Islet precursor cell (in vitro differentiated cells): ENCODE data around the gene DAB1.
"Not testable (repeated sequence)": the region's sequence is repeated elsewhere in the genome, so short reads cannot be mapped to it uniquely, and the experiment has no call there.

Experiments
- DNase-seq: peaks from one replicate; pipeline ENCODE4 v3.0.0-alpha.2; 2018

Gene DAB1

GRCh38 chr1:57109247-57109646 lies 314.6 kb downstream of the DAB1 start:
- no peak for DNase-seq

GRCh38 chr1:57106296-57106695 lies 317.6 kb downstream of the DAB1 start:
- no peak for DNase-seq

DNA sequence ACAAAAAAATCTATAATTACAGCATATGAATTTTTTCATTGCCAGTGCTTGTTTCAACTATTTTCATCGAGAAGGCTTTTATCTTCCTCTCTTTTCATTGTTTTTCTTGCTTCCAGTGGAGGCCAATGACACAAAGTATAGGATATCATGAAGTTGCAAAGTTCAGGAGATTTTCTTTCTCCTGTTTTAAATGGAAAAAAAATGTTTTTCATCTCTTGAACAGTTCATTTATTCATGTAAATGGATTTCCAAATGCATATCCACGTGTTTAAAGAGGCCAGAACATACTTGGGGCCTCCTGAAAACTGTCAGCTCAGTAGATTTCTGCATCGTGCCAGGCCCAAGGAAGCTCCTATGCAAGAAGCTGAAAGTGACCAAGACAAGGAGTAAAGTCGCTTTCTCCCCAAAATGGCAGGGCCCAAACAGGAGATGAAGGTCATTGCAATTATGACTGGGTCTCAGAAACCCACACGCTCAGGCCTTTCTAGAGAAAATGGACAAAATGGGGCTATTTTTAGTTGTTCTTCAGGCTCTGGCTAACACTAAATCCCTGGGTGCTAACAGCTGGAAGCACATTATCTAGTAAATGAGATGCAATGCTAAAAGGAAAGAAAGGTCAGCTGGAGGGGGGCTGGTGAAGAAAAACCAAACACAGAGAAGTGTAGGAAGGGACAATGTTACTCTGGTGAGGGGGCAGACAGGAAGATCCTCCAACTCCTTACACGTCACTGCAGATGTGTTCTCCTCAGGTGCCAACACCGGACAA lies 321.1 kb downstream of the DAB1 start:
- DNase-seq: no peak

DNA sequence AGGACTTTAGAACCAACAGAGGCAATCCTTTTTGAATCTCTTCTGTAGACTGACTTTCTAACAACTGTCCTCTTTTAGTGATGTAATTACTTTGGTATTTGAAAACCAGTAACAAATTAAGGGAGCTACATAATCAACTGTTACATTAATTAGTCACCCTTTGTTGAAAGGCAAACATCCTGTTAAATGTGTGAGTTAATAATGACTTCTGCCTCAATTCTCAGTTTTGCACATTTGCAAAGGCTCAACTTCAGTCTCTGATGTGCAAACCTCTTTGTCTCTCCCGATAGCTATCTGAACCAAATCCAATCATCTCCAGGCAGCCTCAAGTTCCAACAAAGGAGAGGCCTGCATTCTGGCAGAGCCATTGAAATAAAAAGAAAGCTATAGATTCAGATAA lies 322.7 kb downstream of the DAB1 start:
- no peak for DNase-seq

- no peak for DNase-seq
Measured at GRCh38 chr1:57094749-57095148, 329.1 kb downstream of the DAB1 start.

- no peak for DNase-seq
Measured at GRCh38 chr1:57093122-57093521, 330.7 kb downstream of the DAB1 start.

DNA sequence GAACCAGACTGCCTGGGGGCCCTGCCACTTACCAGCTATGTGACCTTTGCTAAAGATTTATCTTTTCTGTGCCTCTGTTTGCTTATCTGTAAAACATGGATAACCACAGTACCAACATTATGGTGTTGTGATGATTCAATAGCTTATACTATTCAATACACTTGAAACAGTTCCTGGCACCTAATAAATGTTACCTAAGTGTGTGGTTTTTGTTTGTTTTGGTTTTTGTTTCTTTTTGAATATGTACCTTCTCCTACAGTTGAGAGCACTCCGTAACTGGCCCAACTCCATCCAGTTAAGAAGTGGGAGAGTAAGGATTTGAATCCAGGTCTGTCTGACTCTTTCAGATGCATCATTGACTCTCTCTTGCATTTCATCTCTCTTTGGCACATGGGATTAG lies 332.2 kb downstream of the DAB1 start:
- DNase-seq: no peak

DNA sequence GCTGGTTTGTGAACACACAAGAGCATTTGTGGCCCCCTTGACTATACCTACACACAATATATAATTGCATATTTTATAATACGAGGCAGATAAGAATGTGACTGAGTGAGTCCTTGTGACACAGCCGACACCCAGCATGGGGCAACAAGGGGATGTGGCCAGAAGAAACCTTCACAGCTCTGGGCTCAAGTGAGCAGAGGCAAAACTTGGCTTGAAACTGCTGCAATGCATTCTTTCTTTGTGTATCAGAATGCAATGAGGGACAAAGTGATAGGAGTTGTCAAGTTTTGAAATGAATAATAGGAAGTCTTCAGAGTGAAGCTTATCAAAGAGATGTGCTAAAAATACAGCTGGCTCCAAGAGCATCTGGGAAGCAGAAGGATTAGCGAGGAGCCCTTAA lies 334.0 kb downstream of the DAB1 start:
- DNase-seq: no peak

GRCh38 chr1:57089221-57089620 lies 334.6 kb downstream of the DAB1 start:
- no peak for DNase-seq

- peak; percentile 65 for DNase-seq
Measured at GRCh38 chr1:57088653-57089052, 335.2 kb downstream of the DAB1 start.

GRCh38 chr1:57087660-57088059 lies 336.2 kb downstream of the DAB1 start:
- DNase-seq: not testable (repeated sequence)

DNA sequence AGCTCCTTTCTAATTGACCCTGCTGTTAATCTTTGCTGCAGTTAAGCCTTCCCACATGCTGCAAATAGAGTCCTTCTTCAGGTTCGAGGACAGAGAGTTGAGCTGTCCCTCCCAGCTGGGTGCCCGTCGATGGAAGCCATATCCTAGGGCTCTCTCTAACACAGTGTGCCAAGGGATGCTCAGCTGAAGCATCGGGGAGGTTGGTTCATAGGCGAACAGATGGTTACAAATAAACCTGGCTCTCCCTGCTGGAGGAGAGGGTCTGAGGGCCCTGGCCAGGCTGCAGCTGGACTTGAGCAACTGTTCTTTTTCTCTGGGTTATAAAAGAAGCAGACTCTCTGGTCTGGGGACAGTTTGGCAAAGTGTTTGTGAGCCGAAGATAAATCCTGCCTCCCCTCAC lies 337.7 kb downstream of the DAB1 start:
- DNase-seq: no peak

DNA sequence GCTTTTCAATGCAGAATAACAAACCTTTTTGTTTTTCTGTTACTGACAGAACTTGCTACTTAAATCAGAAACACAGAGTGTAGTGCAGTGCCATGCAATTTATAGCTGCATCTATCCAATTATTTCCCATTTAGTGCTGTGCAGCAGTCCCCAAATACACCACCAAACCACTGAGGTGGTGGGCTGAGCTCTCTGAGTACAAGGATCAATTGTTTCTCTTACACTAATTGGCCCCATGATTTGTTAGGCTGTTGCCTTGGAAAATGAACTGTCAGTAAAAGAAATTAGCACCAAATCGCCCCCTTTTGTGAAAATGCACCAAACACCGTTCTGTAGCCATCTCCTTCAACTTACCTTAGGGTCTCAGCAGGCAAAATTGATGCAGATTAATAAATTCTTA lies 339.2 kb downstream of the DAB1 start:
- no peak for DNase-seq

DNA sequence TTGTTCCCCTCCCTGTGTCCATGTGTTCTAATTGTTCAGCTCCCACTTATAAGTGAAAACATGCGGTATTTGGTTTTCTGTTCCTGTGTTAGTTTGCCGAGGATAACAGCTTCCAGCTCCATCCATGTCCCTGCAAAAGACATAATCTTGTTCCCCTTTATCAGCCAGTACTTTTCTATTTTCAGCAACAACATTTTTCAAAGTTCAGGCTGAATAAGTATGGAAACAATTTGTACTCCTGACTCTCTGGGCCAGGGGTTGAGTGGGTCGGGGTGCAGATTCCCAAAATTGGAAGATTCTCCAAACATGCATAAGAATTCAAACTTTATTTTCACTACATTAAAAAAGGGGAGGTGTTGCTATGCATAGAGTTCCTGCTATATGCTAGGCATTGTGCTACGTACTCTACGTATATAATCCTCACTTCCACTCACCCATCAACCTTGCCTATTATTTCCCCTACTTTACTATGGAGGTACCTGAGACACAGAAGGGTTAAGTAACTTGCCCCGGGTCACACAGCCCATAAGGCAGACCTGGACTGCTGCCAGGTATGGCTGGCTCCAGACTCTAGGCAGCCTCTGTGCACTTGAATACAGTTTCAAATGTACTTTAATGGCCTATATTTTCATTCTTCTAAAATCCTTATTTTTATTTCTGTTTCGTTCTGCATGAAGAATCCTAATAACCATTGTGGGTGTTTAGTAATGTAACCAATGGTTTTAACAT lies 341.0 kb downstream of the DAB1 start:
- DNase-seq: no peak

- peak; percentile 29 for DNase-seq
Measured at GRCh38 chr1:57079454-57080157, 344.3 kb downstream of the DAB1 start.

DNA sequence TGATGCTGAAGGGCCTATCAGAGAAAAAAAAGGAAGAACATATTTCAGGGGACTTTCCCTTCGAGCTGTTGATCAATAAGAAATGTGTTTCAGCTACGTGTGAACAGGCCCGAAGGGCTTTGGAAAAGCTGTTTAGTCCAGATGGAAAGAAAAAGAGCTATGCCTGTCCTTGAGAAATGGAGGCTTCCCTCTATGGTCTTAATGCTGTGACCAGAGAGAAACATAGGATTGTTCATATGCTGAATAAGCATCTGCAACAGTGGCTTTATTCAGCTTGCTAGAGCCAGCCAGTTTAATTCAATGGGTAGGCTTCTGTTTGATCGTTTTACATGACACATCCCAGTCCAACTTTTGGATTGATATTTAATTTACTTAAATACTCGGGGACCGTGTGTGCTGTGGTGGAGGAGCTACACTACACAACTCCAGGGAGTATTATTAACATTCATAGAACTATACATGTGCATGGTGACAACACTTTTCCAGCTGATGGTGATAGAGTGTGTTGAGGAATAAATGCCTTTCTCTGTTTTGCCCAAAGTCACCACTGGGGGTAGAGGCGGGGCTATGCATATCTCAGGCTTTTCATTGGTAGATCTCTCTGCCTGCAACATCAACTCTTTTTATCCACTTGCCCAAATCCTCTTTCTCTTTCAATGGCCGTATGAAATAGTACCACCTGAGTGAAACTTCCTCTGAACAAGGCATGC lies 351.3 kb downstream of the DAB1 start:
- no peak for DNase-seq

- no peak for DNase-seq
Measured at GRCh38 chr1:57067863-57068262, 356.0 kb downstream of the DAB1 start.

GRCh38 chr1:57066980-57067610 lies 356.8 kb downstream of the DAB1 start:
- no peak for DNase-seq

DNA sequence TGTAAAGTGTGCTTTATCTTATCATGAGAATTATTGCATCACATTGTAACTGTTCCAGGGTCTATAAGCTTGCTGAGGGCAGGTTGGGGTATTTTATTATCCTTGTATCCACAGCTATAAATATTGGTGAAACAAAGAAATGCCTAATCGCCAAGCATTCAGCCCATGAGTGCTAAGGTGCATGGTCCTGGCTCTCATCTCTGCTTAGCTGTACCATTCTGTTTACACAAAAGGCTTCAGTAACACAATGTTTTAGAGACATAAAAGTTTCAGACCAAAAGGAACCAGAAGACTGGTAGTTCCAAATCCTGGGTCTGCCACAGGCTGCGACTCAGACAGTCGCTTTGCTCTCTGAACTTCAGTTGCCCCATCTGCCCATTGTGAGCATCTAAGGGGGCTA lies 358.4 kb downstream of the DAB1 start:
- no peak for DNase-seq

DNA sequence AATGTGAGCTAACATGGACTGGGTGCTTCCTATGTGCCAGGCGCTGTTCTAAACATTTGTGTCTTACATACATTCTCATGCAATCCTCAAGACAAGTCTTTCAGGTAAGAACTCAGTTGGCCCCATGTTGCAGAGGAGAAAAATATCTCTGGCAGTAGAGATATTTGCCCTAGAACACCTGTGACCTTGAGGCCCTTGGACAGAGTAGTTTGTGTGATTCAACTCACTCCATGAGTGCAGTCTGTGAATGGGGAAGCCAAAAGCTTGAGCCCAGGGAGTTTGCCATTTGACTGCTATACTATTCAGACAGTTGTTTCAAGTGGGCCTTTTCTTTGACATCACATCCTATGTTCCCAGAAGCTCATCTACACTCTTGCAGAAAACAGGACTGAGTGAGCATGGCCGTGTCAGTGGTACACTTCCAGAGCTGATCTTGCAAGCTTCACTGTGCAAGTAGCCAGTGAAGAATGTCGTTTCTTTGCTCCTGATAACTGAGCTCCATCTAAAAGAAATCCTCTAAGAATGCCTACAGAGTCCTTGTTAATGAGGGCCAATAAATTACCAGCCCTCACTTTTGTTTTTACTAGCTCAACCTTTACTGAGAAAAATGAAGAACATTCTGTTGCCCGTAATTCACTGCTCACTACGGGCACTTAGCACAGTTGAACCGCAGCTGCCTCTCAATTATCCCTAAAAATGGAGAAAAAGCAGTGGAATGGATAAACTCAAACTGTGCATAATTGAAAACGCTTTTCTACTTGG lies 359.3 kb downstream of the DAB1 start:
- DNase-seq: no peak

GRCh38 chr1:57063406-57064125 lies 360.3 kb downstream of the DAB1 start:
- DNase-seq: no peak
